Gastroesophageal sphincter (tissue), 3 donors: Measurements from ENCODE around the gene WDSUB1.

Source experiments
- CTCF ChIP-seq, 4 experiments: fragments of 200-600 bp in 2 of 4; fragments of 450-650 bp in 2 of 4; sonication (generic) in 1 of 4; IDR thresholded peaks; one replicate each; pipeline ENCODE4 v1.5.1; 2017 to 2019; ENCODE audit warnings: antibody characterized with exemption in 4 of 4, mild to moderate bottlenecking in 2 of 4, moderate library complexity in 2 of 4
- POLR2A ChIP-seq, 2 donors: fragments of 450-650 bp; IDR thresholded peaks; one replicate each; pipeline ENCODE4 v1.6.1; 2017; ENCODE audit warnings: antibody characterized with exemption in 2 of 2, mild to moderate bottlenecking in 2 of 2, moderate library complexity in 1 of 2
- POLR2AphosphoS5 ChIP-seq: sonication (generic); formaldehyde crosslinking; IDR thresholded peaks from one replicate; pipeline ENCODE4 v1.6.1; 2017; ENCODE audit warnings: antibody characterized with exemption

DNA sequence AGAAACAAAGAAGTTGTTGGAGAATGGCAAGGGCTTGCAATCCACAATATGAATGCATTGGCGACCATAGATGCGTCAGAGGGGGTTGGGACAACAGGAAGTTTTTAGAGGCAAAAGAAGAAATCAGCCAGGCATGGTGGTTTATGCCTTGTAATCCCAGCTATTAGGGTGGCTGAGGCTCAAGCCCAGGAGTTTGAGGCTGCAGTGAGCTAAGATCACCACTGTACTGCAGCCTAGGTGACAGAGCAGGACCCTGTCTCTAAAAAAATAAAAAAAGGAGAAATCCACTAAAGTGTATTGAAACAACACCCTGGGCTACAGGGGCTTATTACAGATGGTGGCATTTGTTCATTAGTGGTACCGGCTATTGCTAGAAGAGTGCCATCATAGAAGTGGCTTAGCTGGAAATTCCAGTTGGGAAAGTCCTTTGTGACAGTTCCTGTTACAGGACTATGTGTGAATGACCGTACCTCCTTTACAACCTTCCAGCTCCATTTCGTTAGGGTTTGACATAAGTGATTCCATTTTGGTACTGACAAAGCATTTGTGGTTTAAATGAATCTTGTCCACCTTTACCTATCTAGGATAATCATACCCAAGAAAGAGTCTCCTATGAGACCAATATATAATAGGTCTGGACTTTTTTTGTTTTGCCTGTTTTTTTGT, 10.7 kb upstream of the WDSUB1 start:
- TF ChIP-seq POLR2AphosphoS5 (no peak), CTCF (IDR thresholded peaks at IDR 0.05) (no peak), POLR2A (IDR thresholded peaks at IDR 0.05) (no peak)
